Peyer's patch (tissue), 4 donors: ENCODE data around the gene CHIA. TPM values are rescaled to one million over a fixed set of nuclear protein-coding genes. Genes with fewer than 3 reads are reported as not detected.

Experiments
- DNase-seq, 3 donors: peaks; one replicate each; pipeline ENCODE4 v3.0.0-alpha.2; 2017 to 2019
- H3K27ac ChIP-seq, 4 donors: fragments of 200-600 bp; sonication (generic); one replicate each; pipeline ENCODE4 v1.5.1; 2016 to 2019
- H3K27me3 ChIP-seq, 2 donors: fragments of 200-600 bp; sonication (generic); one replicate each; pipeline ENCODE4 v1.5.1; 2019
- H3K36me3 ChIP-seq, 3 donors: fragments of 200-600 bp; sonication (generic); one replicate each; pipeline ENCODE4 v1.5.1; 2016 to 2019
- H3K4me1 ChIP-seq, 4 donors: fragments of 200-600 bp; sonication (generic); one replicate each; pipeline ENCODE4 v1.5.1; 2016 to 2019
- H3K4me3 ChIP-seq, 4 donors: fragments of 200-600 bp; sonication (generic); 1 replicate in 3 of 4; 2 replicates in 1 of 4; pipeline ENCODE4 v1.5.1; 2016 to 2019; ENCODE audit warnings: mild to moderate bottlenecking in 1 of 4
- H3K9me3 ChIP-seq, 4 donors: fragments of 200-600 bp; sonication (generic); one replicate each; pipeline ENCODE4 v1.5.1; 2016 to 2019; ENCODE audit warnings: mild to moderate bottlenecking in 1 of 4
- CTCF ChIP-seq, 6 experiments: fragments of 450-650 bp in 4 of 6; fragments of 200-600 bp in 2 of 6; sonication (generic) in 1 of 6; IDR thresholded peaks; one replicate each; pipeline ENCODE4 v1.5.1; 2017 to 2019; ENCODE audit warnings: antibody characterized with exemption in 6 of 6, mild to moderate bottlenecking in 3 of 6, moderate library complexity in 1 of 6
- POLR2A ChIP-seq, 2 donors: fragments of 450-650 bp; IDR thresholded peaks; one replicate each; pipeline ENCODE4 v1.5.1; 2017; ENCODE audit warnings: antibody characterized with exemption in 2 of 2, mild to moderate bottlenecking in 2 of 2, moderate library complexity in 2 of 2
- total RNA-seq, 4 donors: library from RNA; depleted of rRNA; stranded (reverse); fragments of >200 nt; gene quantifications; one replicate each; pipeline ENCODE4 v1.1.0, GENCODE V29; 2016

CHIA gene
- total RNA-seq, 4 donors from 2014 or later: not detected

DNA sequence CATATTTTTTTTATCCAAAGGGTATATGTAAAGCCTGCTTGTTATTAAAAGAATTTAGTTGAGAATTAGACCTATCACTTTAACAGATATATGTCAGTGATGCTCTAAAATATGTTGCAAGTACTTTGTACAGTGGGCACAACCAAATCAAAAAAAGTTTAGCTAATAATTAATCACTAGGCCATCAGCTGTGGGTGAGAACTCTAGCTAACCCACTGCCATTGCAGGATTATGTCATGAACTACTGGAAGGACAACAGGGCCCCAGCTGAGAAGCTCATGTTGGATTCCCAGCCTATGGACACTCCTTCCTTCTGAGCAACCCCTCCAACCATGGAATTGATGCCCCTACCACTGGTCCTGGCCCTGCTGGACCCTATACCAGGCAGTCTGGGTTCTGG lies 6.8 kb upstream of the CHIA start:
- H3K36me3 ChIP-seq: no peaks in the 10 kb centered on the region
- no peak overlapping the region for H3K4me3 ChIP-seq
- H3K9me3 ChIP-seq: no peaks in the 10 kb centered on the region
- DNase-seq: no peak
- H3K27ac ChIP-seq: no peak overlapping the region
- TF ChIP-seq POLR2A (IDR thresholded peaks at IDR 0.05) (no peak), CTCF (IDR thresholded peaks at IDR 0.05) (no peak)
- H3K27me3 ChIP-seq: no peaks in the 10 kb centered on the region
- H3K4me1 ChIP-seq: no peaks in the 10 kb centered on the region

- no peak overlapping the region for H3K27ac ChIP-seq
- no peaks in the 10 kb centered on the region for H3K4me1 ChIP-seq
- no peak for TF ChIP-seq POLR2A (IDR thresholded peaks at IDR 0.05)
- TF ChIP-seq CTCF (IDR thresholded peaks at IDR 0.05): no peak
- H3K36me3 ChIP-seq: no peaks in the 10 kb centered on the region
- DNase-seq: no peak
- no peaks in the 10 kb centered on the region for H3K27me3 ChIP-seq
- no peaks in the 10 kb centered on the region for H3K9me3 ChIP-seq
- no peak overlapping the region for H3K4me3 ChIP-seq
Measured at GRCh38 chr1:111285879-111286278, 4.8 kb upstream of the CHIA start.

- DNase-seq: no peak
- TF ChIP-seq CTCF (IDR thresholded peaks at IDR 0.05) (no peak), POLR2A (IDR thresholded peaks at IDR 0.05) (no peak)
- H3K36me3 ChIP-seq: no peaks in the 10 kb centered on the region
- no peak overlapping the region for H3K27ac ChIP-seq
- no peaks in the 10 kb centered on the region for H3K9me3 ChIP-seq
- H3K4me1 ChIP-seq: no peaks in the 10 kb centered on the region
- no peaks in the 10 kb centered on the region for H3K27me3 ChIP-seq
- H3K4me3 ChIP-seq: no peak overlapping the region
Measured at GRCh38 chr1:111286912-111287311, 3.7 kb upstream of the CHIA start.

DNA sequence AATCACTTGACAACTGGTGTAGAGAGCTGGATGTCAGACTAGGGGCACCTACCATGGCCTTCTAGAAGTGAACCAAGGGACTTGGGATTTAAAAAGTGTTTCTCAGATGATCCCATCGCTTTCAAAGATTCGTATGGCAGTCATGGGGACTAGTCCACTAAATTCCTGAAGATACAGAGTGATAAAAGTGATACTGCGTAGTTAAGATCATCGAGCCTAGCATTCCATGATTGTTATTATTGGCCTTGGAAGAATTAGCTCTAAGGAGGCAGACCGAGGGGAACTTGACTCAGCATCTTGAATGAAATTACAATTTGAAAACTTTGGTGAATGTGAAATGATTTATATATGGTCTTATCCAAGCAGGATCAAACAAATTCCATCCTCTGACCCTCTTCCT lies 1.3 kb upstream of the CHIA start:
- DNase-seq: no peak
- TF ChIP-seq POLR2A (IDR thresholded peaks at IDR 0.05) (no peak), CTCF (IDR thresholded peaks at IDR 0.05) (no peak)
- Histone ChIP-seq H3K4me1 (no peaks in the 10 kb centered on the region), H3K9me3 (no peaks in the 10 kb centered on the region), H3K27me3 (no peaks in the 10 kb centered on the region), H3K4me3 (no peak overlapping the region), H3K27ac (no peak overlapping the region), H3K36me3 (no peaks in the 10 kb centered on the region)

- no peak for TF ChIP-seq CTCF (IDR thresholded peaks at IDR 0.05)
- no peak for TF ChIP-seq POLR2A (IDR thresholded peaks at IDR 0.05)
Measured at GRCh38 chr1:111290104-111290503, 547 bp upstream of the CHIA start.

DNA sequence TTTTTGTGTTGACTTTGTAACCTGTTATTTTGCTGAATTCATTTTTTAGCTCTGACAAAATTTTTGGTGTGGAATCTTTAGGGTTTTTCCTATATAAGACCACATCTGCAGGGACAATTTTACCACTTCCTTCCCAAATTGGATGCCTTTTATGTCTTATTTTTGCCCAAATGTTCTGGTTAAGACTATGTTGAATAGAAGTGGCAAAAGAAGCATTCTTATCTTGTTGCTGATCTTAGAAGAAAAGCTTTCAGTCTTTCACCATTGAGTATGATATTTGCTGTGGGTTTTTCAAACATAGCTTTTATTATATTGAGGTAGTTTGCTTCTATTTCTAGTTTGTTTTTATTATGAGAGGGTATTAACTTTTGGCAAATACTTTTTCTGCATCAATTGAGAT lies 3.7 kb downstream of the CHIA start:
- Histone ChIP-seq H3K27me3 (no peaks in the 10 kb centered on the region), H3K36me3 (no peaks in the 10 kb centered on the region), H3K4me3 (no peak overlapping the region), H3K4me1 (no peaks in the 10 kb centered on the region), H3K27ac (no peak overlapping the region), H3K9me3 (no peaks in the 10 kb centered on the region)
- DNase-seq: no peak
- TF ChIP-seq POLR2A (IDR thresholded peaks at IDR 0.05) (no peak), CTCF (IDR thresholded peaks at IDR 0.05) (no peak)

More at GRCh38 chr1:111290104-111290503, 547 bp upstream of the CHIA start:
- Histone ChIP-seq H3K4me1 (no peaks in the 10 kb centered on the region), H3K27me3 (no peaks in the 10 kb centered on the region), H3K9me3 (no peaks in the 10 kb centered on the region), H3K36me3 (no peaks in the 10 kb centered on the region), H3K4me3 (no peak overlapping the region), H3K27ac (no peak overlapping the region)
- no peak for DNase-seq
